T-helper 2 cell treated with Interferon-gamma antibody and Interleukin-4, amounts not matched to agents 5 μg/mL and 100 μg/mL, for 36 hours (primary cell): ENCODE data around the gene FRMD8.
"Not testable (repeated sequence)": the region's sequence is repeated elsewhere in the genome, so short reads cannot be mapped to it uniquely, and the experiment has no call there.

ENCODE experiments used
- DNase-seq: peaks from one replicate; pipeline ENCODE4 v3.0.0; 2021; ENCODE audit warnings: low spot score
- H3K27ac Mint-ChIP-seq: one replicate; pipeline ENCODE4 v1.8.0; 2021; ENCODE audit warnings: mild to moderate bottlenecking, mixed read lengths
- H3K27me3 Mint-ChIP-seq: one replicate; pipeline ENCODE4 v1.8.0; 2021; ENCODE audit warnings: low read depth, mixed read lengths
- H3K36me3 Mint-ChIP-seq: one replicate; pipeline ENCODE4 v1.8.0; 2021; ENCODE audit warnings: low read depth, mixed read lengths
- H3K4me1 Mint-ChIP-seq: one replicate; pipeline ENCODE4 v1.8.0; 2021; ENCODE audit warnings: low read depth, mixed read lengths
- H3K4me3 Mint-ChIP-seq: one replicate; pipeline ENCODE4 v1.8.0; 2022; ENCODE audit warnings: mild to moderate bottlenecking, moderate library complexity, mixed read lengths
- H3K9me3 Mint-ChIP-seq: one replicate; pipeline ENCODE4 v1.8.0; 2021; ENCODE audit warnings: mixed read lengths

Gene FRMD8

GRCh38 chr11:65404638-65405339 is 18.4 kb downstream of the FRMD8 start:
- Mint-ChIP-seq H3K4me1 (peaks cover 3% of the 10 kb centered on the region), H3K4me3 (no peak overlapping the region), H3K27me3 (no peaks in the 10 kb centered on the region), H3K9me3 (no peaks in the 10 kb centered on the region), H3K36me3 (peaks cover 21% of the 10 kb centered on the region), H3K27ac (no peak overlapping the region)
- no peak for DNase-seq

GRCh38 chr11:65410936-65411680 is 24.7 kb downstream of the FRMD8 start:
- Mint-ChIP-seq H3K36me3 (peaks cover 22% of the 10 kb centered on the region), H3K9me3 (no peaks in the 10 kb centered on the region), H3K4me1 (peaks cover 4% of the 10 kb centered on the region), H3K27ac (no peak overlapping the region), H3K4me3 (no peak overlapping the region), H3K27me3 (no peaks in the 10 kb centered on the region)
- DNase-seq = no peak

- DNase-seq = no peak
- H3K27me3 Mint-ChIP-seq = no peaks in the 10 kb centered on the region
- H3K36me3 Mint-ChIP-seq = peaks cover 22% of the 10 kb centered on the region
- no peaks in the 10 kb centered on the region for H3K9me3 Mint-ChIP-seq
- H3K27ac Mint-ChIP-seq = no peak overlapping the region
- H3K4me3 Mint-ChIP-seq = no peak overlapping the region
- H3K4me1 Mint-ChIP-seq = peaks cover 7% of the 10 kb centered on the region
These were observed 25.2 kb downstream of the FRMD8 start for GRCh38 chr11:65411681-65412070.

- H3K27ac Mint-ChIP-seq = no peak overlapping the region
- peaks cover 15% of the 10 kb centered on the region for H3K4me1 Mint-ChIP-seq
These were observed 26.0 kb downstream of the FRMD8 start for GRCh38 chr11:65412271-65413076.

GRCh38 chr11:65413077-65413664 is 26.7 kb downstream of the FRMD8 start:
- not testable (repeated sequence) for H3K27me3 Mint-ChIP-seq, H3K27ac Mint-ChIP-seq, H3K9me3 Mint-ChIP-seq, DNase-seq, H3K4me3 Mint-ChIP-seq
- Mint-ChIP-seq H3K36me3 (peaks cover 22% of the 10 kb centered on the region), H3K4me1 (peaks cover 22% of the 10 kb centered on the region)

More at GRCh38 chr11:65412271-65413076, 26.0 kb downstream of the FRMD8 start:
- Mint-ChIP-seq H3K27me3 (no peaks in the 10 kb centered on the region), H3K9me3 (no peaks in the 10 kb centered on the region), H3K36me3 (peaks cover 22% of the 10 kb centered on the region), H3K4me3 (no peak overlapping the region)
- DNase-seq = no peak

- DNase-seq = no peak
- peaks cover 12% of the 10 kb centered on the region for H3K36me3 Mint-ChIP-seq
- no peak overlapping the region for H3K4me3 Mint-ChIP-seq
- no peaks in the 10 kb centered on the region for H3K27me3 Mint-ChIP-seq
- H3K4me1 Mint-ChIP-seq = peaks cover 30% of the 10 kb centered on the region
- no peak overlapping the region for H3K27ac Mint-ChIP-seq
- no peaks in the 10 kb centered on the region for H3K9me3 Mint-ChIP-seq
These were observed 28.5 kb downstream of the FRMD8 start for GRCh38 chr11:65414776-65415498.

GRCh38 chr11:65415499-65416340 is 29.3 kb downstream of the FRMD8 start:
- Mint-ChIP-seq H3K4me3 (peak overlapping the region; percentile 95), H3K36me3 (peaks cover 10% of the 10 kb centered on the region), H3K27ac (peak overlapping the region; percentile 13), H3K4me1 (peaks cover 35% of the 10 kb centered on the region), H3K27me3 (no peaks in the 10 kb centered on the region), H3K9me3 (no peaks in the 10 kb centered on the region)
- DNase-seq = no peak

GRCh38 chr11:65416341-65416824 is 29.9 kb downstream of the FRMD8 start:
- H3K27me3 Mint-ChIP-seq = no peaks in the 10 kb centered on the region
- peaks cover 6% of the 10 kb centered on the region for H3K36me3 Mint-ChIP-seq
- H3K27ac Mint-ChIP-seq = peak overlapping the region; percentile 98
- DNase-seq = peak; percentile 92
- H3K9me3 Mint-ChIP-seq = no peaks in the 10 kb centered on the region
- H3K4me1 Mint-ChIP-seq = peaks cover 37% of the 10 kb centered on the region
- H3K4me3 Mint-ChIP-seq = peak overlapping the region; percentile 95

GRCh38 chr11:65416841-65417701 is 30.6 kb downstream of the FRMD8 start:
- Mint-ChIP-seq H3K9me3 (no peaks in the 10 kb centered on the region), H3K36me3 (peaks cover 6% of the 10 kb centered on the region), H3K4me1 (peaks cover 37% of the 10 kb centered on the region), H3K27ac (peak overlapping the region; percentile 98), H3K27me3 (no peaks in the 10 kb centered on the region), H3K4me3 (peak overlapping the region; percentile 95)
- DNase-seq = peak; percentile 25

- no peaks in the 10 kb centered on the region for H3K9me3 Mint-ChIP-seq
- H3K27me3 Mint-ChIP-seq = peaks cover 4% of the 10 kb centered on the region
- peak overlapping the region; percentile 95 for H3K4me3 Mint-ChIP-seq
- peaks cover 7% of the 10 kb centered on the region for H3K36me3 Mint-ChIP-seq
- H3K4me1 Mint-ChIP-seq = peaks cover 40% of the 10 kb centered on the region
- peak overlapping the region; percentile 98 for H3K27ac Mint-ChIP-seq
- peak; percentile 51 for DNase-seq
These were observed 31.4 kb downstream of the FRMD8 start for GRCh38 chr11:65417702-65418430.

GRCh38 chr11:65418431-65418680 is 31.9 kb downstream of the FRMD8 start:
- Mint-ChIP-seq H3K27ac (peak overlapping the region; percentile 98), H3K4me3 (peak overlapping the region; percentile 95), H3K36me3 (peaks cover 11% of the 10 kb centered on the region), H3K27me3 (peaks cover 5% of the 10 kb centered on the region), H3K9me3 (no peaks in the 10 kb centered on the region), H3K4me1 (peaks cover 42% of the 10 kb centered on the region)
- no peak for DNase-seq
